Uterus (tissue), 4 donors: Measurements from ENCODE around the gene AGA. TPM values are rescaled to one million over a fixed set of nuclear protein-coding genes. Genes with fewer than 3 reads are reported as not detected.

Source experiments
- DNase-seq, 2 donors: peaks; one replicate each; pipeline ENCODE4 v3.0.0-alpha.2; 2019 to 2020
- H3K27ac ChIP-seq, 2 donors: fragments of 200-600 bp; sonication (generic); 1 replicate in 1 of 2; 2 replicates in 1 of 2; pipeline ENCODE4 v1.5.1; 2016 to 2018
- H3K27me3 ChIP-seq, 2 donors: fragments of 200-600 bp; sonication (generic); one replicate each; pipeline ENCODE4 v1.5.1; 2018 to 2019; ENCODE audit warnings: control low read depth in 1 of 2
- H3K36me3 ChIP-seq, 2 donors: fragments of 200-600 bp; sonication (generic); one replicate each; pipeline ENCODE4 v1.5.1; 2019; ENCODE audit warnings: control low read depth in 1 of 2
- H3K4me1 ChIP-seq, 2 donors: fragments of 200-600 bp; sonication (generic); one replicate each; pipeline ENCODE4 v1.5.1; 2018 to 2019; ENCODE audit warnings: control low read depth in 1 of 2
- H3K4me3 ChIP-seq, 2 donors: fragments of 200-600 bp; sonication (generic); 1 replicate in 1 of 2; 2 replicates in 1 of 2; pipeline ENCODE4 v1.5.1; 2018 to 2019; ENCODE audit warnings: mild to moderate bottlenecking in 1 of 2
- H3K9me3 ChIP-seq, 2 donors: fragments of 200-600 bp; sonication (generic); one replicate each; pipeline ENCODE4 v1.5.1; 2019; ENCODE audit warnings: control low read depth in 1 of 2
- CTCF ChIP-seq, 4 experiments: fragments of 200-600 bp in 2 of 4; fragments of 450-650 bp in 2 of 4; sonication (generic) in 2 of 4; IDR thresholded peaks; one replicate each; pipeline ENCODE4 v1.5.1; 2016 to 2019; ENCODE audit warnings: antibody characterized with exemption in 4 of 4, mild to moderate bottlenecking in 2 of 4, moderate library complexity in 1 of 4
- POLR2A ChIP-seq, 2 donors: fragments of 450-650 bp; IDR thresholded peaks; one replicate each; pipeline ENCODE4 v1.6.1; 2016; ENCODE audit warnings: antibody characterized with exemption in 2 of 2, mild to moderate bottlenecking in 1 of 2, moderate library complexity in 1 of 2
- intact Hi-C: fragments of 100-400 bp; cut with DNase I; formaldehyde crosslinking; loops from one replicate; pipeline ENCODE4 v1.15.1; 2023; ENCODE audit warnings: low total_unique reads
- total RNA-seq, 4 donors: library from RNA; depleted of rRNA in 3 of 4; stranded (reverse); fragments of >200 nt in 3 of 4; gene quantifications; one replicate each; pipeline versions ENCODE4 v1.1.0 to v1.2.4, GENCODE V29; 2014 to 2023
- donor health status: DM: yes; HTN: yes; CAD: no.

Gene AGA
- total RNA-seq, 4 donors from 2014 or later: 2.3 to 38.0 (median 6.8) TPM

- no peak for DNase-seq
- no peak overlapping the region for H3K4me3 ChIP-seq
- no peaks in the 10 kb centered on the region for H3K36me3 ChIP-seq
- H3K9me3 ChIP-seq: no peaks in the 10 kb centered on the region
- intact Hi-C loops: no loop called here
- no peak overlapping the region for H3K27ac ChIP-seq
- no peaks in the 10 kb centered on the region for H3K27me3 ChIP-seq
- H3K4me1 ChIP-seq: no peaks in the 10 kb centered on the region
- TF ChIP-seq POLR2A (IDR thresholded peaks at IDR 0.05) (no peak), CTCF (IDR thresholded peaks at IDR 0.05) (no peak)
These were observed 34.2 kb downstream of the AGA start for GRCh38 chr4:177408023-177408422.

- no peak for DNase-seq
- TF ChIP-seq CTCF (IDR thresholded peaks at IDR 0.05): no peak
- TF ChIP-seq POLR2A (IDR thresholded peaks at IDR 0.05): no peak
- H3K27me3 ChIP-seq: no peaks in the 10 kb centered on the region
- H3K4me3 ChIP-seq: no peak overlapping the region
- H3K9me3 ChIP-seq: no peaks in the 10 kb centered on the region
- H3K4me1 ChIP-seq: no peaks in the 10 kb centered on the region
- no peak overlapping the region for H3K27ac ChIP-seq
- intact Hi-C loops: no loop called here
- H3K36me3 ChIP-seq: no peaks in the 10 kb centered on the region
These were observed 36.7 kb downstream of the AGA start for GRCh38 chr4:177405508-177405907.

- no peak for TF ChIP-seq CTCF (IDR thresholded peaks at IDR 0.05)
- TF ChIP-seq POLR2A (IDR thresholded peaks at IDR 0.05): no peak
- Histone ChIP-seq H3K27ac (no peak overlapping the region), H3K27me3 (no peaks in the 10 kb centered on the region), H3K9me3 (no peaks in the 10 kb centered on the region), H3K4me1 (no peaks in the 10 kb centered on the region), H3K4me3 (no peak overlapping the region), H3K36me3 (no peaks in the 10 kb centered on the region)
- intact Hi-C loops: no loop called here
- no peak for DNase-seq
These were observed 37.3 kb downstream of the AGA start for GRCh38 chr4:177404986-177405385.

GRCh38 chr4:177404342-177404741, 37.9 kb downstream of the AGA start:
- H3K27ac ChIP-seq: no peak overlapping the region
- no peaks in the 10 kb centered on the region for H3K9me3 ChIP-seq
- H3K27me3 ChIP-seq: no peaks in the 10 kb centered on the region
- no peak for DNase-seq
- H3K36me3 ChIP-seq: no peaks in the 10 kb centered on the region
- intact Hi-C loops: no loop called here
- H3K4me1 ChIP-seq: no peaks in the 10 kb centered on the region
- TF ChIP-seq CTCF (IDR thresholded peaks at IDR 0.05) (no peak), POLR2A (IDR thresholded peaks at IDR 0.05) (no peak)
- no peak overlapping the region for H3K4me3 ChIP-seq

- intact Hi-C loops: no loop called here
These were observed 38.5 kb downstream of the AGA start for GRCh38 chr4:177403746-177404145.

More at GRCh38 chr4:177403746-177404145, 38.5 kb downstream of the AGA start:
- no peaks in the 10 kb centered on the region for H3K27me3 ChIP-seq
- no peak overlapping the region for H3K27ac ChIP-seq
- H3K9me3 ChIP-seq: no peaks in the 10 kb centered on the region
- no peak overlapping the region for H3K4me3 ChIP-seq
- no peaks in the 10 kb centered on the region for H3K36me3 ChIP-seq
- no peaks in the 10 kb centered on the region for H3K4me1 ChIP-seq
- DNase-seq: no peak
- TF ChIP-seq POLR2A (IDR thresholded peaks at IDR 0.05) (no peak), CTCF (IDR thresholded peaks at IDR 0.05) (no peak)
